Effector CD8-positive, alpha-beta T cell (primary cell): ENCODE measurements around the gene COL2A1.

Experiments
- DNase-seq: peaks from one replicate; lab custom pipeline; 2025; lab: John Stamatoyannopoulos, UW

The COL2A1 gene

GRCh38 chr12:48012070-48012469 lies 7.8 kb upstream of the COL2A1 start:
- no peak for DNase-seq

DNA sequence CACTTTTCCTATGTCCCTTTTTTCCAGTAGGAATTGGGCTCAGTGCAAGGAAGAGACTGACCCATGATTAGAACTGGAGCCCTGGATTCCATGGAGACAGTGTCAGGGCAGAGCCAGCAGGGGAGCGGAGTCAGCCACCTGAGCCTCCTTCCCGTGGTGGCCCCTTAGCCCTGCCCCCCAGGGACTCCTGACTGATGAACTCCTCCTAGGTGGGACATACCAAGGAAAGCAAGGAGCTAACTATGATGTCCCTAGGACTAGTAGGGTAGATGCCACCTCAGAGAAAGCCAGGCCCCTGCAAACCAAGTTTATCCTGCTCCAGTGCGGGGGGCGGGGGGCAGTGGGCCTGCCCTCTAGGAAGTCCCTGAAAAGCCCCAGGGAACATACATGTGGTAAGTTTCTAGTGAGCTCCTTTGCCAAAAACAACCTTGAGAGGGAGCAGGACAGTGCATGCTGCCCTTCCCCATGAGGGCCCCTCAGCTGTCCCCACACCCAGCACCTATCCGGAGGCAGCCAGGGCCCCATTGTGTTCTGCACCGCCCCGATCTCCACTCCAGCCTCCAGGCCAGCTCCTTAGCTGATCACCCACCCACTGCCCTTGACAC lies 6.2 kb upstream of the COL2A1 start:
- DNase-seq = no peak

- DNase-seq = no peak
These were observed 5.2 kb upstream of the COL2A1 start for GRCh38 chr12:48009471-48009870.

- DNase-seq = no peak
These were observed 4.7 kb upstream of the COL2A1 start for GRCh38 chr12:48008950-48009349.

GRCh38 chr12:48008349-48008748 lies 4.1 kb upstream of the COL2A1 start:
- DNase-seq = no peak

- DNase-seq = no peak
These were observed 2.9 kb upstream of the COL2A1 start for GRCh38 chr12:48007206-48007605.

DNA sequence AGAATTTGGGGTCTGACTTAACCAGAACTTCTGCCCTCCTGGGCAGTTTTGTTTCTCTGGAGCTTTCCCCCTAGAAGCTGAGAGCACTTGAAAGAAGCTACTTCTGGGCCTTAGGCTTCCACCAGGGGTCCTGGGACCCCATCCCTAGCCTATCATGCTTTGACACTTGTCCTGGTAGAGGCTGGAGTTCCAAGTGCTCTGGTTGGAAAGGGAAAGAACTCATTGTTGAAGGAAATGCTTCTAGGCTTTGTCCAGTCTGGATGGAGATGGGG lies 1.4 kb upstream of the COL2A1 start:
- no peak for DNase-seq

GRCh38 chr12:48005001-48005749 lies 899 bp upstream of the COL2A1 start:
- no peak for DNase-seq

GRCh38 chr12:48003226-48004052 lies 837 bp downstream of the COL2A1 start:
- no peak for DNase-seq

DNA sequence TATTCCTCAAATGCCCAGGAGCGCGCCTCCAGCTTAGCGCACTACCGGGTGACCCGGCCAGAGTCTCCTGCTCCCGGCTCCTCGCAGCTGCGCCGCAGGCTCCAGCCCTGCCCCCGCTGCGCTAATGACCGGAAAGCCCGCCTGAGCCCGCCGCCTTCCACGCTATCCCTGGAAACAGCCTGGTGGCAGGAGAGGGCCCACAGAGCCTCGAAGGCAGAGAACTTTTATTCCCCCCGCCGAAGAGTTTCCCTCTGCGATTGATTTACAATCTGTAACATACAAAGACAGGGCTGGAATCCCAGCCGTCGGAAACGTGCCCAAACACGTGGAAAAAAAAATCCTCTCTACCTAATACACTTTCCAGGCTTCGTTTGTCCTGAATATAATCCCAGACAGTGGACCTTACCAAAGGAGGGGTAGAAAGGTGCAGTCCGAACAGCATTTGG lies 1.5 kb downstream of the COL2A1 start:
- DNase-seq = no peak

DNA sequence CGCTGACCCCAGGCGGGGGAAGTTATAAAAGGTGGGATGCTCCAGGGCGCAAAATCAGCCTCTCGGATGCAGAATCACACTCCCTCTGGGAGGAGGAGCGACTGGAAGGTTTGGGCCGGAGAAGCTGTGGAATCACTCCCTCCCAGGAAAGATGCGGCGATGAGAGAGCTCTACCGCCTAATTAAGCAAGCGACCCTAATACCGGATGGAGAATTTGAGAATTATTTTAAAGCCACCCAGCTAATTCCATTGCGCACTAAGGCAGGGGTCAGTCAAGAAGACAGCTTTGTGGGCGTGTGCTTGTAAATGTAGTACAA lies 1.9 kb downstream of the COL2A1 start:
- no peak for DNase-seq

DNA sequence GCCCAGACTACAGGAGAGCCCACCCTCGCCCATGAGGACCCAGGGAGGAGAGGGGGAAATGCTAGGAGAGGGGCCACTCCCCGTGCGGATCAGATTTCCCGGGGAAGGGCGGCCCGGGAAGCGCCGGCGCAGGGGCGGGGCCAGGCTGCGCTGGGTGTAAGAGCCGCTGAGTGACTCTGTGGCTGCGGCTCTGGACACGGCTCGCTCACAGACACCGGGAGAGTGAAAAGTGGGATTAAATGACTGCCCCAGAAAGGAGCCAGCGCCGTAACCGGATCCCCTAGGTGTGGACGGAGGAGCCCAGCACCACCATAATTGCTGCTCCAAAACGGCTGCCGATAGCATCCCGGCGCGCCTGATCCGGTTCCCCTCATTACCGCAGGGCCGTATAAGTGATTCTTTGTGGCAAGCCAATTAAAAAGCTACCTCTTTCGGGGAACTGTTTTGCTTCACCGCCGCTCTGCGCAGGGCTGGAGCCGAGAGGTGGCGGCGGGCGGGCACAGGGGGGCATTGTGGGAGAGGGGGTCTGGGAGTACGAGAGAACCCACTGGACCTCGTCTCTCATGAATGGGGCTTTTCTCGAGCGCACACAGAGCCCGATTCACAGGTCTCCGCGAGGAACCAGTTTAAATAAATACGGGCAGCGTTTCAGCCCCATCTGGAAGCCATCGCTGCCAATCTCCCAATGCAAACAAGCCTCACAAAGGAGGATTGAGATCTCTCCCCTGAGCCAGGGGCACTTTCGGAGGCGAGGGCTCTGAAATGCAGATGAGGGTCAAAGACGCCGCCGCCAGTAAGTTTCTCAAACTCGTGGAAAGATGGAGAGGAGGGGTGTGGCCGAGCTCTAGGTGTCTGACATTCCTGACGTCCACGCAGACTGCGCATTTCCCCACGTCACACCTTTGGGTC lies 2.5 kb downstream of the COL2A1 start:
- DNase-seq = no peak

- DNase-seq = no peak
These were observed 3.3 kb downstream of the COL2A1 start for GRCh38 chr12:48000878-48001504.

GRCh38 chr12:47999816-48000215 lies 4.5 kb downstream of the COL2A1 start:
- no peak for DNase-seq

- no peak for DNase-seq
These were observed 7.0 kb downstream of the COL2A1 start for GRCh38 chr12:47997321-47997720.

DNA sequence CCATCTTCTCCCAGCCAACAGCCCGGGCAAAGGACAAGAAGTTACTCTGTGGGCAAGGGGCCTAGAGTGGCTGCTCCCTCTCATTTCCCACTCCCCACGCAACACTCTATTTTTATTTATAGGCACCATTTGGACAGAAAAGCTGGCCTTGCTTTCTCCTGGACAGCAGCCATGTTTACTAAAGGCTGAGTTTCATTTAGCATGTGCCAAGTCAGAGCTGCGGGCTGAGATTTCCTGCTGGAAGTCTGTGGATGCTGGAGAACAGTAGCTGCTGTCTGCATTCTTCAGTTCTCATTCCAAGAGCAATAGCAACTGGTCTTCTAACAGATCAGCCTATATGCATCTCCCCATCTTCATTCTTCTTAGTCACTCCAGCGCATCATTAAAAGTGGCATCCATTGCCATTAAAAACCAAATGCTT lies 8.3 kb downstream of the COL2A1 start:
- DNase-seq = no peak

DNA sequence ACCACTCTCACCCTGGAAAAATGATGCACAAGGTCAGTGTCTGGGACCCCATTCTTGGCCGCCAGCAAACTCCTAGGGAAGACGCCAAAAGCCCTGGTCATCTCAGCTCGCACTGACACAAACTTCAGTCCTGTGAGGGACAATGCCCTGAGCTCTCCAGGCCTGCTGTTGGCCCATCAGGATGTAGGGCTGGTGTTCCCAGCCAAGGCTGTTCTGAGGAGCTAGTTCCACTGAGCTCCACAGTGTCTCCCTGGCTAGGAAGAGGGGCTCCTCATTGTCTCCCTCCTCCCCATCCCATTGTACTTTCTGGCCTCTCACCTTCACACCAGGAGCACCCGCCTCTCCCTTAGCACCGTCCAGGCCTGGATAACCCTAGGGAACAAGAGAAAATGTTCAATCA lies 10.8 kb downstream of the COL2A1 start:
- DNase-seq = no peak

DNA sequence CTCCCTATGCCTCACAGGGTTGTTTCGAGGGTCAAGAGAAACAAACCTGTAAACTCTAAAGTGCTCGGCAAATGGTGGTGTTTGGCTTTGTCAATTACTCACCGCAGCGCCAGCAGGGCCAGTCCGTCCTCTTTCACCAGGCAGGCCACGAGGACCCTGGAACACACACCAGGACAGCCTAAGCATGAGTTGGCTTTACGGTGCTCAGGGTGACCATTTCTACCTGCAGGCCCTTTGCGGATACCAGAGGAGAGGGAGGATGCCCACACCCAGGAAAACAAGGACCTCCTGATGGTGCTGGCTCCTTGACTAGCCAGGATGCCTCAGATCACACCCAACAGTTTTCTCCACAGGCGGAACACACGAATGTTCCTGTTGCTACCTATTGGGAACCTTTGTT lies 11.5 kb downstream of the COL2A1 start:
- DNase-seq = no peak

DNA sequence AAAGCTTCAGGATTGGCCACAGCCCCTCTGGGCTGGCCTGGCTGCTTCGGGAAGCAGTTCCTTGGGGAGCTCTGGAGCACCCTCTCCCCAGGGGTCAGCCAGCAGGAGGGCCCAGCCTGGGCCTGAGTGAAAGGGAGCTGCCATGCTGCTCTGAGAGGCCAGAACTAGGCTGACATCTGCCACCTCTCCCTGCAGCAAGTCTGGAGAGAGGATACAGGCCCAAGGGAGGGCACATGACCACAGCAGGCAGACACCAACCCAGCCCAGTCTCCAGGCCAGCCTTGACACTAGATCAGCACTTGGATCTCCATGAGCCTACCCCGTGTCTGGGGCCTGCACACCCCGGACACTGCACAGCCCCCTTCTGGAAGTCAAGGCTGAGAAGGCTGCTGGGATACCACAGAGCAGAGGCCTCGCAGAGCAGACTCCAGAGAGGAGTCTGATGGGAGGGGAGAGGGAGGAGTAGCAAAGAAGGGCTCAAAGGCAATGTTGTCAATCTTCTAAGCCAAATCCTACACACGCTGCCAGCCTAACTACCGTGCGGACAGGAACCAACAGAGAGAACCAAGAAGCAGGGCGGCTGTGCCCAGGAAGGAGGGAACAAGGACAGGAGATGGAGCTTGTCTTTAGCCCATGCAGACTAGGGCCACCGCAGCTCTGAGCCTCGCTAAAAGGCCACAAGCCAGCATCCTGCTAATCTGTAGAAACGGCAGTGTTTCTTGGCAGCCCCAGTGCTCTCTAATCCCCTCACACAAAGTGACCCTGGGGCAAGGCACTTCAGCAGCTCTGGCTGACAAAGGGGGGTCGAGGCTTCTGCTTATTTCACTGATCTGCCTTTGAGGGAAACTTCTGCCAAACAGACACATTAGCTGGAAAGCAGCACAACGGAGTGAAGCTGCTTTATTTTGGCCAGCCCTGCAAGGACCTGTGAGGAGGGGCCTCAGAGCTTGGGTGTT lies 12.9 kb downstream of the COL2A1 start:
- no peak for DNase-seq

GRCh38 chr12:47990351-47991105 lies 13.7 kb downstream of the COL2A1 start:
- no peak for DNase-seq
